H9 (cell line): ENCODE results near the gene DCAF6. TPM values are rescaled to one million over a fixed set of nuclear protein-coding genes. Genes with fewer than 3 reads are reported as not detected.

Experiments used
- DNase-seq: peaks from one replicate; pipeline ENCODE4 v3.0.0-alpha.2; 2017
- H2AFZ ChIP-seq: one replicate; pipeline ENCODE4 v1.6.1; 2013; ENCODE audit warnings: mild to moderate bottlenecking, low read length, control low read depth, moderate library complexity
- H2AK5ac ChIP-seq: 2 replicates; pipeline ENCODE4 v1.6.1; 2013; ENCODE audit warnings: low read length, control low read depth, mixed read lengths; ENCODE audit not compliant: insufficient read length
- H2BK120ac ChIP-seq: one replicate; pipeline ENCODE4 v1.6.1; 2013; ENCODE audit warnings: low read depth, mild to moderate bottlenecking, low read length, control low read depth, inconsistent platforms; ENCODE audit not compliant: poor library complexity, severe bottlenecking
- H2BK12ac ChIP-seq: 2 replicates; pipeline ENCODE4 v1.6.1; 2013; ENCODE audit warnings: low read length, control low read depth, mixed read lengths, low read depth; ENCODE audit not compliant: insufficient read length
- H2BK15ac ChIP-seq: 2 replicates; pipeline ENCODE4 v1.6.1; 2013; ENCODE audit warnings: low read depth, low read length, control low read depth
- H2BK20ac ChIP-seq: one replicate; pipeline ENCODE4 v1.6.1; 2013; ENCODE audit warnings: low read depth, mild to moderate bottlenecking, low read length, control low read depth, inconsistent platforms; ENCODE audit not compliant: poor library complexity, severe bottlenecking
- H2BK5ac ChIP-seq: 2 replicates; pipeline ENCODE4 v1.6.1; 2013; ENCODE audit warnings: low read length, control low read depth, mixed read lengths; ENCODE audit not compliant: insufficient read length
- H3K14ac ChIP-seq: 2 replicates; pipeline ENCODE4 v1.6.1; 2013; ENCODE audit warnings: low read length, control low read depth; ENCODE audit not compliant: insufficient read depth
- H3K18ac ChIP-seq: 2 replicates; pipeline ENCODE4 v1.6.1; 2013; ENCODE audit warnings: low read depth, mild to moderate bottlenecking, mixed read lengths, low read length, control low read depth; ENCODE audit not compliant: insufficient read length
- H3K23ac ChIP-seq: 2 replicates; pipeline ENCODE4 v1.6.1; 2013; ENCODE audit warnings: low read length, control low read depth, mixed read lengths, low read depth; ENCODE audit not compliant: insufficient read length
- H3K23me2 ChIP-seq: 2 replicates; pipeline ENCODE4 v1.6.1; 2013; ENCODE audit warnings: low read depth, mild to moderate bottlenecking, mixed read lengths, low read length, control low read depth; ENCODE audit not compliant: insufficient read length, poor library complexity, severe bottlenecking
- H3K27ac ChIP-seq: 2 replicates; pipeline ENCODE4 v1.5.1; 2013; ENCODE audit warnings: low read length, control low read depth, mixed read lengths, low read depth; ENCODE audit not compliant: insufficient read length
- H3K27me3 ChIP-seq: 2 replicates; pipeline ENCODE4 v1.6.1; 2013; ENCODE audit warnings: low read length, control low read depth, inconsistent platforms; ENCODE audit not compliant: insufficient read depth
- H3K4ac ChIP-seq: 2 replicates; pipeline ENCODE4 v1.6.1; 2013; ENCODE audit warnings: low read depth, mild to moderate bottlenecking, control low read depth, inconsistent platforms, low read length, moderate library complexity
- H3K4me1 ChIP-seq: 2 replicates; pipeline ENCODE4 v1.6.1; 2013; ENCODE audit warnings: low read length, control low read depth, inconsistent platforms; ENCODE audit not compliant: insufficient read depth
- H3K4me2 ChIP-seq: 2 replicates; pipeline ENCODE4 v1.6.1; 2013; ENCODE audit warnings: low read length, control low read depth, mixed read lengths; ENCODE audit not compliant: insufficient read length, insufficient read depth
- H3K56ac ChIP-seq: 2 replicates; pipeline ENCODE4 v1.6.1; 2013; ENCODE audit warnings: low read depth, mild to moderate bottlenecking, mixed read lengths, low read length, control low read depth; ENCODE audit not compliant: insufficient read length
- H3K79me1 ChIP-seq: 2 replicates; pipeline ENCODE4 v1.6.1; 2013; ENCODE audit warnings: low read depth, mild to moderate bottlenecking, moderate library complexity, low read length, control low read depth, inconsistent platforms; ENCODE audit not compliant: insufficient read depth, poor library complexity, severe bottlenecking
- H3K79me2 ChIP-seq: 2 replicates; pipeline ENCODE4 v1.6.1; 2013; ENCODE audit warnings: low read length, control low read depth, inconsistent platforms; ENCODE audit not compliant: insufficient read depth
- H3K9ac ChIP-seq: 2 replicates; pipeline ENCODE4 v1.6.1; 2013; ENCODE audit warnings: low read length, control low read depth, mixed read lengths; ENCODE audit not compliant: insufficient read length; ENCODE audit errors: extremely low read depth
- H3K9me3 ChIP-seq: one replicate; pipeline ENCODE4 v1.6.1; 2013; ENCODE audit warnings: low read depth, low read length, inconsistent platforms; ENCODE audit not compliant: control insufficient read depth
- H3T11ph ChIP-seq: one replicate; pipeline ENCODE4 v1.6.1; 2013; ENCODE audit warnings: mild to moderate bottlenecking, low read length, control low read depth, inconsistent platforms
- H4K20me1 ChIP-seq: one replicate; pipeline ENCODE4 v1.6.1; 2013; ENCODE audit not compliant: control insufficient read depth, insufficient read length, insufficient read depth
- H4K5ac ChIP-seq: 2 replicates; pipeline ENCODE4 v1.6.1; 2013; ENCODE audit warnings: low read depth, mild to moderate bottlenecking, mixed read lengths, low read length, control low read depth; ENCODE audit not compliant: insufficient read length
- H4K8ac ChIP-seq: replicated peaks from 2 replicates; pipeline ENCODE4 v1.6.1; 2013; ENCODE audit warnings: low read length, control low read depth, mixed read lengths, low read depth; ENCODE audit not compliant: insufficient read length
- H4K91ac ChIP-seq: 2 replicates; pipeline ENCODE4 v1.6.1; 2013; ENCODE audit warnings: low read depth, mild to moderate bottlenecking, moderate library complexity, mixed read lengths, low read length, control low read depth; ENCODE audit not compliant: insufficient read length
- H3K27ac Mint-ChIP-seq, 3 experiments: 2 replicates in 2 of 3; 3 replicates in 1 of 3; pipeline ENCODE4 v1.8.0; 2020 to 2021; ENCODE audit warnings: mixed read lengths in 3 of 3, mild to moderate bottlenecking in 1 of 3, moderate library complexity in 1 of 3
- H3K27me3 Mint-ChIP-seq: 2 replicates; pipeline ENCODE4 v1.8.0; 2021; ENCODE audit warnings: low read depth, mild to moderate bottlenecking, moderate library complexity, mixed read lengths
- H3K36me3 Mint-ChIP-seq, 3 experiments: 2 replicates in 2 of 3; 3 replicates in 1 of 3; pipeline ENCODE4 v1.8.0; 2020 to 2021; ENCODE audit warnings: low read depth in 3 of 3, mixed read lengths in 3 of 3; ENCODE audit not compliant: insufficient read depth in 1 of 3
- H3K4me1 Mint-ChIP-seq, 2 experiments: 2 replicates each; pipeline ENCODE4 v1.8.0; 2020; ENCODE audit warnings: mixed read lengths in 2 of 2
- H3K4me3 Mint-ChIP-seq, 2 experiments: 2 replicates in 1 of 2; 3 replicates in 1 of 2; pipeline ENCODE4 v1.8.0; 2020 to 2021; ENCODE audit warnings: mild to moderate bottlenecking in 2 of 2, mixed read lengths in 2 of 2, moderate library complexity in 1 of 2
- H3K9me3 Mint-ChIP-seq, 2 experiments: 2 replicates in 1 of 2; 3 replicates in 1 of 2; pipeline ENCODE4 v1.8.0; 2020; ENCODE audit warnings: mild to moderate bottlenecking in 2 of 2, mixed read lengths in 2 of 2, moderate library complexity in 1 of 2
- CTCF ChIP-seq: fragments of 200-600 bp; sonication (generic); conservative IDR thresholded peaks from 3 replicates; pipeline ENCODE4 v1.8.0; 2021; ENCODE audit warnings: antibody characterized with exemption, mild to moderate bottlenecking
- WGBS: extraction: QIAGEN DNeasy Blood & Tissue Kit; methylation state at CpG from one replicate; pipeline ENCODE4 v1.1.7; 2013; ENCODE audit warnings: missing lambda C conversion rate, low lambda C conversion rate, mixed read lengths; ENCODE audit not compliant: insufficient read length; ENCODE audit errors: extremely low coverage; 5-methylcytosine and 5-hydroxymethylcytosine counted together
- total RNA-seq: library from RNA; stranded (reverse); gene quantifications from 2 replicates; pipeline ENCODE4 v1.2.1, GENCODE V29; 2021

The DCAF6 gene
- total RNA-seq, 1 experiment from 2014 or later, result 16.0 TPM

- Mint-ChIP-seq H3K36me3 (no peaks in the 10 kb centered on the region; a peak in 1 of 7 replicates), H3K27me3 (no peaks in the 10 kb centered on the region), H3K4me3 (peak overlapping the region; percentile 88 to 97), H3K4me1 (peaks cover 19 to 22% of the 10 kb centered on the region in 2 experiments), H3K9me3 (peaks cover 0 to 3% of the 10 kb centered on the region in 2 experiments; a peak in 1 of 5 replicates), H3K27ac (peak overlapping the region; percentile 36 to 87 (median 44); a peak in 6 of 7 replicates)
- no peaks in the 10 kb centered on the region for H4K20me1 ChIP-seq
- no peak overlapping the region for H4K91ac ChIP-seq
- H2BK120ac ChIP-seq, result no peak overlapping the region
- peak overlapping the region; percentile 75 for H3K9ac ChIP-seq
- H3K27ac ChIP-seq, result peak overlapping the region; percentile 0
- H4K5ac ChIP-seq, result no peak overlapping the region
- H2BK12ac ChIP-seq, result no peak overlapping the region
- H4K8ac ChIP-seq, result no peak overlapping the region
- H2AFZ ChIP-seq, result peak overlapping the region; percentile 69
- no peak overlapping the region for H3K23ac ChIP-seq
- H3K56ac ChIP-seq, result no peak overlapping the region
- H3K79me1 ChIP-seq, result no peaks in the 10 kb centered on the region
- no peak overlapping the region for H2BK20ac ChIP-seq
- H2BK15ac ChIP-seq, result no peak overlapping the region
- peaks cover 11% of the 10 kb centered on the region for H3K23me2 ChIP-seq
- DNase-seq, result no peak
- H3K4me2 ChIP-seq, result peak overlapping the region; percentile 87
- H2AK5ac ChIP-seq, result no peak overlapping the region
- TF ChIP-seq CTCF, result no peak; the same call in 2 of the 3 replicates
- H3K14ac ChIP-seq, result peak overlapping the region; percentile 67; the same call in 1 of the 2 replicates
- no peaks in the 10 kb centered on the region for H3K27me3 ChIP-seq
- no CpG with 5 or more reads among the region's 45 CpGs for WGBS
- no peak overlapping the region for H2BK5ac ChIP-seq
- no peaks in the 10 kb centered on the region for H3K9me3 ChIP-seq
- H3K18ac ChIP-seq, result peak overlapping the region; percentile 88
- H3K79me2 ChIP-seq, result peaks cover 5% of the 10 kb centered on the region; the same call in 1 of the 2 replicates
- no peak overlapping the region for H3K4ac ChIP-seq
- 0 out of 2 replicates have a peak, but pooled peaks cover 3% of the 10 kb centered on the region for H3K4me1 ChIP-seq
- no peak overlapping the region for H3T11ph ChIP-seq
Observed at GRCh38 chr1:167935216-167936067, 1.0 kb upstream of the DCAF6 start.
